Urinary bladder (tissue), 4 donors: ENCODE measurements around the gene ZNF267. TPM values are rescaled to one million over a fixed set of nuclear protein-coding genes. Genes with fewer than 3 reads are reported as not detected.
"Not testable (repeated sequence)": the region's sequence is repeated elsewhere in the genome, so short reads cannot be mapped to it uniquely, and the experiment has no call there.

Experiments used
- DNase-seq: peaks from one replicate; pipeline ENCODE4 v3.0.0-alpha.2; 2015; ENCODE audit errors: extremely low spot score
- H3K27ac ChIP-seq: one replicate; pipeline ENCODE4 v1.5.1; 2013; ENCODE audit warnings: low read depth, mild to moderate bottlenecking, moderate library complexity
- H3K36me3 ChIP-seq: one replicate; pipeline ENCODE4 v1.6.1; 2013; ENCODE audit warnings: mild to moderate bottlenecking, moderate library complexity; ENCODE audit not compliant: insufficient read depth
- H3K4me1 ChIP-seq: one replicate; pipeline ENCODE4 v1.6.1; 2013; ENCODE audit warnings: mild to moderate bottlenecking, moderate library complexity; ENCODE audit not compliant: insufficient read depth
- H3K4me3 ChIP-seq: one replicate; pipeline ENCODE4 v1.5.1; 2013; ENCODE audit warnings: low read depth, low read length
- WGBS: extraction: QIAGEN DNeasy Blood & Tissue Kit; methylation state at CpG from one replicate; pipeline ENCODE4 v1.1.7; 2013; 5-methylcytosine and 5-hydroxymethylcytosine counted together
- polyA plus RNA-seq: library from polyadenylated mRNA; stranded (reverse); fragments of 200-250 nt; gene quantifications from one replicate; pipeline ENCODE4 v1.2.3, GENCODE V29; 2013
- small RNA-seq: library from RNA; depleted of rRNA; stranded (forward); fragments of <200 nt; gene quantifications from one replicate; pipeline ENCODE3, GENCODE V24; 2014
- total RNA-seq: library from RNA; depleted of rRNA; stranded (reverse); fragments of >200 nt; gene quantifications from one replicate; pipeline ENCODE4 v1.2.3, GENCODE V29; 2014
- donor health status: healthy with polysubstance abuse.
- donor health status: healthy.

ZNF267 gene
- total and polyA plus RNA-seq, 2 donors = 6.0 to 24.2 TPM

DNA sequence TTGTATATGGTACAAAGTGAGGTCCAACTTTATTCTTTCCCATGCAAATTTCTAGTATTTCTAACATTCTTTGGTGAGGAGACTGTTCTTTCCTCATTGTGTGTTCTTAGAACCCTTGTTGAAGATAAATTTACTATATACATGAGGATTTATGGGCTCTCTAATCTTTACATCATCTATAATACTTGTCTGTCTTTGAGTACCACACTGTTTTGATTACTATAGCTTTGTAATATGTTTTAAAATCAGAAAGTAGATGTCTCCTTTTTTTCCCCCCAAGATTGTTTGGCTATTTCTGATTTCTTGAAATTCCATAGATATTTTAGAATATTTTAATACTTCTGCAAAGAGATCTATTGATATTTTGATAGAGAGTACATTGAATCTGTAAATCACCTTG is 23.7 kb downstream of the ZNF267 start:
- H3K36me3 ChIP-seq = peaks cover 2% of the 10 kb centered on the region
- H3K27ac ChIP-seq = no peak overlapping the region
- no peak for DNase-seq
- H3K4me3 ChIP-seq = no peak overlapping the region
- H3K4me1 ChIP-seq = no peaks in the 10 kb centered on the region

DNA sequence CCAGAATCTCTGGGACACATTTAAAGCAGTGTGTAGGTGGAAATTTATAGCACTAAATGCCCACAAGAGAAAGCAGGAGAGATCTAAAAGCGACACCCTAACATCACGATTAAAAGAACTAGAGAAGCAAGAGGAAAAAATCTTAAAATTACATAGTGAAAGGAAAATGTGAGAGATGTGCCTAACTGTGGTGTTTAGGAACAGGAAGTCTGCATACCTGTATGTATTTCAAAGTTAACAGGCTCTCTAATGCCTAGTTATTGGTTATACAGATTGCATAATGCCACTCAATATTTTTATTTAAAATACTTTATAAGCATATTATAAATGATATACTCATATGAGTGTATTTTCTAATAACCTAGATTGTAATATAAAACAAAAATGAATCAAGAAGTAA is 25.9 kb downstream of the ZNF267 start:
- H3K36me3 ChIP-seq = peaks cover 2% of the 10 kb centered on the region
- 94% methylated on average over 2 of the region's 2 CpGs for WGBS
- no peak overlapping the region for H3K27ac ChIP-seq
- H3K4me3 ChIP-seq = no peak overlapping the region
- no peak for DNase-seq
- H3K4me1 ChIP-seq = no peaks in the 10 kb centered on the region

DNA sequence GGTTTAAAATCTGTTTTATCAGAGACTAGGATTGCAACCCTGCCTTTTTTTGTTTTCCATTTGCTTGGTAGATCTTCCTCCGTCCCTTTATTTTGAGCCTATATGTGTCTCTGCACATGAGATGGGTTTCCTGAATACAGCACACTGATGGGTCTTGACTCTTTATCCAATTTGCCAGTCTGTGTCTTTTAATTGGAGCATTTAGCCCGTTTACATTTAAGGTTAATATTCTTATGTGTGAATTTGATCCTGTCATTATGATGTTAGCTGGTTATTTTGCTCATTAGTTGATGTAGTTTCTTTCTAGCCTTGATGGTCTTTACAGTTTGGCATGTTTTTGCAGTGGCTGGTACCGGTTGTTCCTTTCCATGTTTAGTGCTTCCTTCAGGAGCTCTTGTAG is 31.0 kb downstream of the ZNF267 start:
- not testable (repeated sequence) for H3K4me3 ChIP-seq, DNase-seq, H3K36me3 ChIP-seq, H3K27ac ChIP-seq, H3K4me1 ChIP-seq
- WGBS = 99% methylated on average over 3 of the region's 3 CpGs

DNA sequence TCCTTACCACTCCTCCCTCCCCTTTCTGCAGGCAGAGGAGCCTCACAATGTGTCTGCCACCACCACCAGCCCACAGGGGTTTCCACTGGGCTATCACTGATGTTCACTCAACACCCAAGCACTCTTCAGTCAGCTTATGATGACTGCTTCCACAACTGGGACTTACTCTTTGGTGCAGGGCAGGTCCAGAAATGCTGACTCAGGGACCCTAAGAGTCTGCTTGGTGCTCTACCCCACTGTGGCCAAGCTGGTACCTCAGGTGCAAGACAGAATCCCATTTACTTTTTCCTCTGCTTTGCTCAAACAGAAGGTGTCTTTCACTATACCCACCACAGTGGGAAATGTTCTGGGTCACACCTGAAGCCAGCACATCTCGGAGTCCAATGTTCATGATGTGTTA is 40.1 kb downstream of the ZNF267 start:
- DNase-seq = no peak
- no peak overlapping the region for H3K4me3 ChIP-seq
- 94% methylated on average over 1 of the region's 1 CpG for WGBS

DNA sequence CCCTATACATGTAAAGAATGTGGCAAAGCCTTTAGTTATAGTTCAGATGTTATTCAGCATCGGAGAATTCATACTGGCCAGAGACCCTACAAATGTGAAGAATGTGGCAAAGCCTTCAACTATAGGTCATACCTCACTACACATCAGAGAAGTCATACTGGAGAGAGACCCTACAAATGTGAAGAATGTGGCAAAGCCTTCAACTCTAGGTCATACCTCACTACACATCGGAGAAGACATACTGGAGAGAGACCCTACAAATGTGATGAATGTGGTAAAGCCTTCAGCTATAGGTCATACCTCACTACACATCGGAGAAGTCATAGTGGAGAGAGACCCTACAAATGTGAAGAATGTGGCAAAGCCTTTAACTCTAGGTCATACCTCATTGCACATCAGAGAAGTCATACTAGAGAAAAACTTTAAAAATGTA is 42.5 kb downstream of the ZNF267 start:
- 99% methylated on average over 3 of the region's 3 CpGs for WGBS
- no peak overlapping the region for H3K4me3 ChIP-seq
- H3K27ac ChIP-seq = no peak overlapping the region

More for the DNA sequence above, 40.1 kb downstream of the ZNF267 start:
- peaks cover 15% of the 10 kb centered on the region for H3K36me3 ChIP-seq
- no peak overlapping the region for H3K27ac ChIP-seq
- no peaks in the 10 kb centered on the region for H3K4me1 ChIP-seq

DNA sequence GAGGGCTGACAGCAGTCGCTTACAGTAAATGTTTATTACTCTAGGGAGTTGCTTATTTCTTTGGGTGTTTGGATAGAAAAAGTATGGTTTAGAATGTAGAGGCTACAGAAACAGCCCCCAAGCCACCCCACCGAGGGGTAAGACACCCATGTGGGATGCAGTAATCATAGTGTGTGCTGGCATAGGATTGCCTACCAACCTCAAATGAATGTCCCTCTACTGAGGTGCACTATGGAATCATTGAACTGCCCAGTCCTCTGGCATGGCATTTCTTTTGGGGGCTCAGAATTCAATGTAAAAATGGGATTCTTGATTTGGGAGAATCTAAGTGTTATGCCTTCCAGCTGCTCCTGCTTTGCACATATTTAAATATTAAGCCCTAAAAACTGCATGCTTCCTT is 46.8 kb downstream of the ZNF267 start:
- H3K4me3 ChIP-seq = no peak overlapping the region
- no peak overlapping the region for H3K27ac ChIP-seq
- H3K4me1 ChIP-seq = no peaks in the 10 kb centered on the region
- peaks cover 2% of the 10 kb centered on the region for H3K36me3 ChIP-seq
- WGBS = 91% methylated on average over 2 of the region's 2 CpGs
- no peak for DNase-seq

More for the DNA sequence above, 42.5 kb downstream of the ZNF267 start:
- Histone ChIP-seq H3K4me1 (no peaks in the 10 kb centered on the region), H3K36me3 (peaks cover 15% of the 10 kb centered on the region)
- no peak for DNase-seq

DNA sequence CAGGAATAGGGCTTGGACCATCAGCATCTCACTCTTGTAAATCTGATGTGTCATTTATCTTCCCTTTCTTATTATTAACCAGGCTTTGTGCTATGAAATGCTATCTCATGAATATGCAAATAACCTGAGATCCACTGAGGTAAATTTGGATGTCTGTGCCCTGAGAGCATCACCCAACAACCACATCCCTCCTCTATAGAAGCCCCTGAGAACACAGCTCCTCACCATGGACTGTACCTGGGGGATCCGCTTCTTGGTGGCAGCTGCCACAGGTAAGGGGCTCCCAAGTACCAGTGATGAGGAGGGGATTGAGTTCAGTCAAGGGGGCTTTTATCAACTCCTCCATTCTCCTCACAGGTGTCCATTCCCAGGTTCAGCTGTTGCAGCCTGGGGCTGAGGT is 78.2 kb downstream of the ZNF267 start:
- not testable (repeated sequence) for DNase-seq, H3K4me3 ChIP-seq, H3K27ac ChIP-seq, H3K36me3 ChIP-seq, H3K4me1 ChIP-seq
- 72% methylated on average over 1 of the region's 1 CpG for WGBS

DNA sequence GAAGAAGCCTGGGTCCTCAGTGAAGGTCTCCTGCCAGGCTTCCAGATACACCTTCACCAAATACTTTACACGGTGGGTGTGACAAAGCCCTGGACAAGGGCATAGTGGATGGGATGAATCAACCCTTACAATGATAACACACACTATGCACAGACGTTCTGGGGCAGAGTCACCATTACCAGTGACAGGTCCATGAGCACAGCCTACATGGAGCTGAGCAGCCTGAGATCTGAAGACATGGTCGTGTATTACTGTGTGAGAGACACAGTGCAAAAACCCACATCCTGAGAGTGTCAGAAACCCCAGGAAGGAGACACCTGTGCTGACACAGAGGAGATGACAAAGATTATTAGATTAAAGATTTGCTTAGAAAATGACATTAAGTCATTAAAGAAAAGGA is 78.6 kb downstream of the ZNF267 start:
- 24% methylated on average over 2 of the region's 3 CpGs for WGBS
- not testable (repeated sequence) for H3K4me1 ChIP-seq, H3K4me3 ChIP-seq, H3K36me3 ChIP-seq, DNase-seq, H3K27ac ChIP-seq

DNA sequence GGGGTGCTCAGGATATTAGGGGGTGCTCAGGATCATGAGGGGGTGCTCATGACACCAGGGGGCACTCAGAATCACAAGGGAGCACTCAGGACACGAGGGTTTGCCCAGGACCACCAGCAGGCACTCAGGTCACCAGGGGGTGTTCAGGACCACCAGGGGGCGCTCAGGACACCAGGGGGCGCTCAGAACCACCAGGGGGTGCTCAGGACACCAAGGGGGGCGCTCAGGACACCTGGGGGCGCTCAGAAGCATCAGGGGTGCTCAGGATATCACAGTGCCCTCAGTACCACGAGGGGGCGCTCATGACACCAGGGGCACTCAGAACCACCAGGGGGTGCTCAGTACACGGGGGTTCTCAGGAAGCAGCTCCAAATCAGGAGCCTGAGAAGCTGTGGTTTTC is 82.6 kb downstream of the ZNF267 start:
- H3K4me1 ChIP-seq, H3K36me3 ChIP-seq, DNase-seq, H3K27ac ChIP-seq, H3K4me3 ChIP-seq: not testable (repeated sequence)
- 31% methylated on average over 6 of the region's 8 CpGs for WGBS

DNA sequence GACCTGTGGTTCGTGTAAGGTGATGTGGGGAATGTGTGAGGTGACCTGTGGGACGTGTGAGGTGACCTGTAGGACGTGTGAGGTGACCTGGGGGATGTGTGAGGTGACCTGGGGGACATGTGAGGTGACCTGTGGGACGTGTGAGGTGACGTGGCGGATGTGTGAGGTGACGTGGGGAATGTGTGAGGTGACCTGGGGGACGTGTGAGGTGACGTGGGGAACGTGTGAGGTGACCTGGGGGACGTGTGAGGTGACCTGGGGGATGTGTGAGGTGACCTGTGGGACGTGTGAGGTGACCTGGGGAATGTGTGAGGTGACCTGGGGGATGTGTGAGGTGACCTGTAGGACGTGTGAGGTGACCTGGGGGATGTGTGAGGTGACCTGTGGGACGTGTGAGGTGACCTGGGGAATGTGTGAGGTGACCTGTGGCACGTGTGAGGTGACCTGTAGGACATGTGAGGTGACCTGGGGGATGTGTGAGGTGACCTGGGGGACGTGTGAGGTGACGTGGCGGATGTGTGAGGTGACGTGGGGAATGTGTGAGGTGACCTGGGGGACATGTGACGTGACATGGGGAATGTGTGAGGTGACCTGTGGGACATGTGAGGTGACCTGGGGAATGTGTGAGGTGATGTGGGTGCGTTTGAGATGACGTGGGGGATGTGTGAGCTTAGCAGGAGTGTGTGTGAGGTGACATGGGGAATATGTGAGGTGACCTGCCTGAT is 86.7 kb downstream of the ZNF267 start:
- H3K27ac ChIP-seq, H3K4me3 ChIP-seq, DNase-seq, H3K4me1 ChIP-seq, H3K36me3 ChIP-seq: not testable (repeated sequence)
- WGBS = 67% methylated on average over 22 of the region's 22 CpGs

Small RNAs within 50 kb of the gene (small RNA-seq; reads per million reads assigned to genes)
- gene AC034105.2 (not detected), gene AC034105.4 (not detected)
